Hepatocyte (in vitro differentiated cells): ENCODE measurements around the gene TBRG1. TPM values are rescaled to one million over a fixed set of nuclear protein-coding genes. Genes with fewer than 3 reads are reported as not detected.

Experiments used
- DNase-seq: peaks from one replicate; pipeline ENCODE4 v3.0.0-alpha.2; 2016; ENCODE audit warnings: low spot score
- H2AFZ ChIP-seq: fragments of 200-600 bp; sonication (generic); 2 replicates; pipeline ENCODE4 v1.6.0; 2016; ENCODE audit warnings: antibody characterized with exemption, mild to moderate bottlenecking
- H3K27ac ChIP-seq: fragments of 200-600 bp; sonication (generic); 2 replicates; pipeline ENCODE4 v1.5.1; 2016; ENCODE audit warnings: mild to moderate bottlenecking
- H3K27me3 ChIP-seq: fragments of 200-600 bp; sonication (generic); 2 replicates; pipeline ENCODE4 v1.6.1; 2016
- H3K36me3 ChIP-seq: fragments of 200-600 bp; sonication (generic); replicated peaks from 2 replicates; pipeline ENCODE4 v1.5.1; 2016; ENCODE audit warnings: low read depth; ENCODE audit not compliant: insufficient read depth
- H3K4me1 ChIP-seq: fragments of 200-600 bp; sonication (generic); 2 replicates; pipeline ENCODE4 v1.5.1; 2016; ENCODE audit warnings: mild to moderate bottlenecking, moderate library complexity; ENCODE audit not compliant: insufficient read depth
- H3K4me2 ChIP-seq: fragments of 200-600 bp; sonication (generic); 2 replicates; pipeline ENCODE4 v1.6.0; 2016
- H3K4me3 ChIP-seq: fragments of 200-600 bp; sonication (generic); 2 replicates; pipeline ENCODE4 v1.5.1; 2016; ENCODE audit warnings: mild to moderate bottlenecking
- H3K79me2 ChIP-seq: fragments of 200-600 bp; sonication (generic); 2 replicates; pipeline ENCODE4 v1.6.0; 2017; ENCODE audit warnings: mild to moderate bottlenecking
- H3K9me2 ChIP-seq: fragments of 200-600 bp; sonication (generic); replicated peaks from 2 replicates; pipeline ENCODE4 v1.6.0; 2017; ENCODE audit warnings: mild to moderate bottlenecking; ENCODE audit not compliant: insufficient read depth
- H3K9me3 ChIP-seq: fragments of 200-600 bp; sonication (generic); 2 replicates; pipeline ENCODE4 v1.5.1; 2016; ENCODE audit warnings: low read depth, mild to moderate bottlenecking
- H4K20me1 ChIP-seq: fragments of 200-600 bp; sonication (generic); 2 replicates; pipeline ENCODE4 v1.6.0; 2016; ENCODE audit warnings: mild to moderate bottlenecking; ENCODE audit not compliant: insufficient read depth, poor library complexity, severe bottlenecking
- EZH2 ChIP-seq: fragments of 200-600 bp; sonication (generic); IDR thresholded peaks from 2 replicates; pipeline ENCODE4 v1.6.1; 2016; ENCODE audit warnings: antibody characterized with exemption, mild to moderate bottlenecking, borderline replicate concordance
- EZH2phosphoT487 ChIP-seq: fragments of 200-600 bp; sonication (generic); IDR thresholded peaks from one replicate; pipeline ENCODE4 v1.6.1; 2018; ENCODE audit warnings: antibody characterized with exemption, mild to moderate bottlenecking, low read depth, moderate library complexity; ENCODE audit not compliant: unreplicated experiment, severe bottlenecking
- WGBS: methylation state at CpG from one replicate; pipeline ENCODE4 v1.1.6; 2016; ENCODE audit warnings: low lambda C conversion rate; ENCODE audit errors: missing lambda C conversion rate; 5-methylcytosine and 5-hydroxymethylcytosine counted together
- polyA plus RNA-seq: library from polyadenylated mRNA; unstranded; fragments of >200 nt; fragmentation: Nextera tagmentation; extraction: Ambion mirVana; gene quantifications from 2 replicates; pipeline ENCODE4 v1.2.1, GENCODE V29; 2016
- total RNA-seq: library from RNA; depleted of rRNA; stranded (reverse); fragments of >200 nt; gene quantifications from 2 replicates; pipeline ENCODE4 v1.2.3, GENCODE V29; 2014
- TF ChIP-seq, protein P1 (sequence below): fragments of 200-600 bp; sonication (generic); IDR thresholded peaks from 2 replicates; pipeline ENCODE4 v1.5.1; 2016; ENCODE audit warnings: antibody characterized with exemption, mild to moderate bottlenecking; ENCODE audit not compliant: poor library complexity

TBRG1 gene
- total and polyA plus RNA-seq, 2 experiments from 2014 or later = 34.6 to 35.0 TPM

GRCh38 chr11:124656774-124657630 is 34.3 kb downstream of the TBRG1 start:
- Histone ChIP-seq H2AFZ (no peak overlapping the region), H3K9me2 (no peaks in the 10 kb centered on the region), H3K4me2 (no peak overlapping the region), H3K27ac (no peak overlapping the region), H4K20me1 (no peaks in the 10 kb centered on the region), H3K27me3 (no peaks in the 10 kb centered on the region), H3K4me1 (no peaks in the 10 kb centered on the region), H3K4me3 (no peak overlapping the region), H3K36me3 (no peaks in the 10 kb centered on the region), H3K79me2 (no peaks in the 10 kb centered on the region), H3K9me3 (no peaks in the 10 kb centered on the region)
- TF ChIP-seq EZH2 (no peak), EZH2phosphoT487 (no peak)
- TF ChIP-seq, protein P1, sequence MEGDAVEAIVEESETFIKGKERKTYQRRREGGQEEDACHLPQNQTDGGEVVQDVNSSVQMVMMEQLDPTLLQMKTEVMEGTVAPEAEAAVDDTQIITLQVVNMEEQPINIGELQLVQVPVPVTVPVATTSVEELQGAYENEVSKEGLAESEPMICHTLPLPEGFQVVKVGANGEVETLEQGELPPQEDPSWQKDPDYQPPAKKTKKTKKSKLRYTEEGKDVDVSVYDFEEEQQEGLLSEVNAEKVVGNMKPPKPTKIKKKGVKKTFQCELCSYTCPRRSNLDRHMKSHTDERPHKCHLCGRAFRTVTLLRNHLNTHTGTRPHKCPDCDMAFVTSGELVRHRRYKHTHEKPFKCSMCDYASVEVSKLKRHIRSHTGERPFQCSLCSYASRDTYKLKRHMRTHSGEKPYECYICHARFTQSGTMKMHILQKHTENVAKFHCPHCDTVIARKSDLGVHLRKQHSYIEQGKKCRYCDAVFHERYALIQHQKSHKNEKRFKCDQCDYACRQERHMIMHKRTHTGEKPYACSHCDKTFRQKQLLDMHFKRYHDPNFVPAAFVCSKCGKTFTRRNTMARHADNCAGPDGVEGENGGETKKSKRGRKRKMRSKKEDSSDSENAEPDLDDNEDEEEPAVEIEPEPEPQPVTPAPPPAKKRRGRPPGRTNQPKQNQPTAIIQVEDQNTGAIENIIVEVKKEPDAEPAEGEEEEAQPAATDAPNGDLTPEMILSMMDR = no peak
- no peak for DNase-seq
- 65% methylated on average over 16 of the region's 16 CpGs for WGBS

GRCh38 chr11:124657904-124658303 is 35.2 kb downstream of the TBRG1 start:
- 82% methylated on average over 5 of the region's 5 CpGs for WGBS
- Histone ChIP-seq H3K4me3 (no peak overlapping the region), H4K20me1 (no peaks in the 10 kb centered on the region), H3K36me3 (no peaks in the 10 kb centered on the region), H3K4me1 (no peaks in the 10 kb centered on the region), H3K27me3 (no peaks in the 10 kb centered on the region), H2AFZ (no peak overlapping the region), H3K4me2 (no peak overlapping the region), H3K27ac (no peak overlapping the region), H3K9me2 (no peaks in the 10 kb centered on the region), H3K79me2 (no peaks in the 10 kb centered on the region), H3K9me3 (no peaks in the 10 kb centered on the region)
- TF ChIP-seq, protein P1 = no peak
- TF ChIP-seq EZH2phosphoT487 (no peak), EZH2 (no peak)
- DNase-seq = no peak

DNA sequence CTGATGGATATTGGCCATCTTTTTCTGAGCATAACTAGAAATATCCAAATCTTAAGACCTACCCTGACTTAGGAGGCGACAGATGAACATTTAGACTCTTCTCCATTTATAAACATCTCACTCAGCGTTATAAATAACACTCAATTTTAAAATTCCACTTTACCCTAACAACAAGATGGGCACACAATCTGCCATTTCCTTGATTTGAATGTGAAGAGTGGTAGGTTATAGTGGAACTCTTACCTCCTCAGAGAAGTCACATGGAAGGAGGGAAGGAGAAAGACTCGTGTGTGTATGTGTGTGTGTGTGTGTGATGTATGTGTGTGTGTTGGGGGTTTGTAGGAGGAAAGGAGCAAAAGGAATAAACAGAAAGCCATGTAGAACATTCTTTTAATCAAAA is 35.8 kb downstream of the TBRG1 start:
- Histone ChIP-seq H3K4me1 (no peaks in the 10 kb centered on the region), H2AFZ (no peak overlapping the region), H3K9me2 (no peaks in the 10 kb centered on the region), H3K9me3 (no peaks in the 10 kb centered on the region), H3K27me3 (no peaks in the 10 kb centered on the region), H3K79me2 (no peaks in the 10 kb centered on the region), H3K4me3 (no peak overlapping the region), H3K4me2 (no peak overlapping the region), H3K27ac (no peak overlapping the region), H4K20me1 (no peaks in the 10 kb centered on the region), H3K36me3 (no peaks in the 10 kb centered on the region)
- TF ChIP-seq EZH2 (no peak), EZH2phosphoT487 (no peak)
- TF ChIP-seq, protein P1 = no peak
- DNase-seq = no peak
- 90% methylated on average over 3 of the region's 3 CpGs for WGBS
